A549 treated with AZD9567 at 1 μM for 4 hours (cell line): ENCODE measurements around the gene TMEM63B. TPM values are rescaled to one million over a fixed set of nuclear protein-coding genes. Genes with fewer than 3 reads are reported as not detected.

ENCODE experiments used
- total RNA-seq: library from RNA; stranded (reverse); fragments of 200-300 nt; extraction: Qiagen RNA extraction; gene quantifications from 5 replicates; pipeline ENCODE4 v1.2.3, GENCODE V29; 2022; ENCODE audit not compliant: insufficient read depth

The TMEM63B gene
- total RNA-seq = 15.0 to 20.2 TPM (median 15.3 TPM) in 5 replicates

GRCh38 chr6:44127186-44128019 lies at the start of gene TMEM63B, which contains the start of gene MRPL14:
TMEM63B (plus strand) TSS chr6:44127554; CDS start chr6:44134585, 7,031 bp downstream.
MRPL14 (minus strand) TSS chr6:44127452; CDS start chr6:44116611, 10,841 bp downstream.

GRCh38 chr6:44158770-44159228 lies 31.4 kb downstream of the TMEM63B start, which contains the start of gene CAPN11:
CAPN11 (plus strand) TSS chr6:44158820; CDS start chr6:44158849, 29 bp downstream.

Other genes with a start within 250 kb of the TMEM63B start
- 68.2 to 71.9 TPM (median 69.5 TPM) in 5 replicates for gene MRPL14, start 102 bp upstream of the TMEM63B start, total RNA-seq
- gene CAPN11, start 31.3 kb downstream of the TMEM63B start, total RNA-seq = not detected in 5 replicates
- not detected in 5 replicates for gene MYMX, start 89.4 kb downstream of the TMEM63B start, total RNA-seq
- 32.8 to 56.1 TPM (median 51.3 TPM) in 5 replicates for gene SLC29A1, start 96.0 kb downstream of the TMEM63B start, total RNA-seq
- 1,084 to 1,436 TPM (median 1,192 TPM) in 5 replicates for gene HSP90AB1, start 119.5 kb downstream of the TMEM63B start, total RNA-seq
- 51.3 to 67.9 TPM (median 62.9 TPM) in 5 replicates for gene SLC35B2, start 130.0 kb downstream of the TMEM63B start, total RNA-seq
- 5.1 to 9.4 TPM (median 8.4 TPM) in 5 replicates for gene NFKBIE, start 138.0 kb downstream of the TMEM63B start, total RNA-seq
- 0.02 to 0.06 TPM (median 0.04 TPM) in 4 of 5 replicates, not detected in the other for gene TMEM151B, start 142.9 kb downstream of the TMEM63B start, total RNA-seq
- gene AARS2, start 185.8 kb downstream of the TMEM63B start, total RNA-seq = 5.0 to 7.8 TPM (median 6.3 TPM) in 5 replicates
- gene SPATS1, start 215.1 kb downstream of the TMEM63B start, total RNA-seq = not detected in 5 replicates